Measurements from ENCODE around the gene RIMOC1.
A peak's percentile ranks its signal among the peaks of the same experiment; 100 is the strongest.

Gene RIMOC1

DNA sequence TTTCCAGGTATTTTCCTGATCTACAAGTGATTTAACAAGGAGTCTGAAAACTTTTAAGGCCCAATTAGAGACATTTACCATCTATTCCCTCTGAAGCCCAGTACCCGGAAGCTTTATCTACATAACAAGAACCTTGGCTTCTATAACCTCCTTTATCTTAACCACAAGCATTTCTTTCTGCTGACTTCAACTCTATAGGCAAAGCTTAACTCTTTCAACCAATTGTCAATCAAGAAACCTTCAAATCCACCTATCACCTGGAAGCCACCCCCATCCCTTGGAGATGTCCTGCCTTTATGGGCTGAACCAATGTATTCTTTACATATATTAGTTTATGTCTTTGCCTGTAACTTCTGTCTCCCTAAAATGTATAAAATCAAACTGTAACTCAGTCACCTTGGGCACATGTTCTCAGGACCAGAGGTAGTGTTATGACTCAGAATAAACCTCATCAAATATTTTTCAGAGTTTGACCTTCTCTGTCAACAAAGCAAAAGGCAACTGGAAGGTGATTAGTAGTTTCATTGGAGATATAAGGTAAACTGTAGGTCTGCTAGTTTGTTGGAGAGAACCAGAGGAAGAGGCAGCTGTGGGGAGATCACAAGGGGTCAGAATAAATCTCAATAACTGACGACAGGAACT, 13.0 kb upstream of the RIMOC1 start:
- no peak overlapping the region for H3K4me3 ChIP-seq (ENCODE audit: low read length)
- TF ChIP-seq, protein P1, sequence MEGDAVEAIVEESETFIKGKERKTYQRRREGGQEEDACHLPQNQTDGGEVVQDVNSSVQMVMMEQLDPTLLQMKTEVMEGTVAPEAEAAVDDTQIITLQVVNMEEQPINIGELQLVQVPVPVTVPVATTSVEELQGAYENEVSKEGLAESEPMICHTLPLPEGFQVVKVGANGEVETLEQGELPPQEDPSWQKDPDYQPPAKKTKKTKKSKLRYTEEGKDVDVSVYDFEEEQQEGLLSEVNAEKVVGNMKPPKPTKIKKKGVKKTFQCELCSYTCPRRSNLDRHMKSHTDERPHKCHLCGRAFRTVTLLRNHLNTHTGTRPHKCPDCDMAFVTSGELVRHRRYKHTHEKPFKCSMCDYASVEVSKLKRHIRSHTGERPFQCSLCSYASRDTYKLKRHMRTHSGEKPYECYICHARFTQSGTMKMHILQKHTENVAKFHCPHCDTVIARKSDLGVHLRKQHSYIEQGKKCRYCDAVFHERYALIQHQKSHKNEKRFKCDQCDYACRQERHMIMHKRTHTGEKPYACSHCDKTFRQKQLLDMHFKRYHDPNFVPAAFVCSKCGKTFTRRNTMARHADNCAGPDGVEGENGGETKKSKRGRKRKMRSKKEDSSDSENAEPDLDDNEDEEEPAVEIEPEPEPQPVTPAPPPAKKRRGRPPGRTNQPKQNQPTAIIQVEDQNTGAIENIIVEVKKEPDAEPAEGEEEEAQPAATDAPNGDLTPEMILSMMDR (conservative IDR thresholded peaks at IDR 0.05; ENCODE audit: low read depth, low read length) = no peak
- DNase-seq (ENCODE audit: low read depth) = no peak

DNA sequence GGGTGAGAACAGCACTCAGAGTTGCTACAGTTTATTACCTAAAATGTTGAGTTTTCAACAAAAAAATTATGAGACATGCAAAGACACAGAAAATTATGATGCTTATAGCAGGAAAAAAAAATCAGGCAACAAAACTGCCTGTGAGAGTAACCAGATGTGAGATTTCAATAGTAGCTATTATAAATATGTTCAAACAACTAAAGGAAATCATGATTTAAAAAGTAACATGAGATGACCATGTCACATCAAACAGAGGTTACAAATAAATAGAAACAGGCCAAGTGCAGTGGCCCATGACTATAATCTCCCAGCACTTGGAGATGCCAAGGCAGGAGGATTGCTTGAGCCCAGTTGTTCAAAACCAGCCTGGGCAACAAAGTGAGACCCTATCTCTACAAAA, 12.1 kb upstream of the RIMOC1 start:
- TF ChIP-seq, protein P1 (conservative IDR thresholded peaks at IDR 0.05; ENCODE audit: low read depth, low read length) = no peak
- DNase-seq (ENCODE audit: low read depth) = no peak
- no peak overlapping the region for H3K4me3 ChIP-seq (ENCODE audit: low read length)

DNA sequence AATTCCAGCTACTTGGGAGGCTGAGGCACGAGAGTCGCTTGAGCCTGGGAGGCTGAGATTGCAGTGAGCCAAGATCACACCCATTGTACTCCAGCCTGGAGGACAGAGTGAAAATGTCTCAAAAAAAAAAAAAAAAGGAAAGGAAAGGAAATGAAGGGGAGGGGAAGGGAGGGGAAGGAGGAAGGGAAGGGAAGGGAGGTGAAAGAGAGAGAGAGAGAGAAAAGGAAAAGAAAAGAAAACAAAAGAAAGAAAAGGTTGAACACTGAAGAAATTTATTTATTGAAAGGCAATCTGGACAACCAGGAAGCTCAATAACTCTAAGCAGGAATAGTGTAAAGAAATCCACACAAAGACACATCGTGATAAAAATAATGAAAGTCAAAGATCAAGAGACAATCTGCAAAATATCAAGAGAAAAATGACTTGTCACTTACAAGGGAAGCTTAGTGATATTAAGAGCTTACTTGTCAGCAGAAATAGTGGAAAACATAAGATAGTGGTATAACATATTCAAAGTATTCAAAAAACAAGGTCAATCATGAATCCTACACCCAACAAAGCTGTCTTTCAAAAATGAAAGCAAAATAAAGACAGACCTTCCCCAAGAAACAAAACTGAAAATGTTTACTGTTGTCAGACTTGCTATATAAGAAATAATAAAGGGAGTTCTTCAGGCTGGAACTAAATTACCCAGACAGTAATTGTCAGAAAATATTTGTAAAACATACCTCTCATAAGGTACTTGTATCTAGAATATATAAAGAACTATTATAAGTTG, 10.9 kb upstream of the RIMOC1 start:
- no peak overlapping the region for H3K4me3 ChIP-seq (ENCODE audit: low read length)
- TF ChIP-seq, protein P1 (conservative IDR thresholded peaks at IDR 0.05; ENCODE audit: low read depth, low read length) = no peak
- DNase-seq (ENCODE audit: low read depth) = no peak

DNA sequence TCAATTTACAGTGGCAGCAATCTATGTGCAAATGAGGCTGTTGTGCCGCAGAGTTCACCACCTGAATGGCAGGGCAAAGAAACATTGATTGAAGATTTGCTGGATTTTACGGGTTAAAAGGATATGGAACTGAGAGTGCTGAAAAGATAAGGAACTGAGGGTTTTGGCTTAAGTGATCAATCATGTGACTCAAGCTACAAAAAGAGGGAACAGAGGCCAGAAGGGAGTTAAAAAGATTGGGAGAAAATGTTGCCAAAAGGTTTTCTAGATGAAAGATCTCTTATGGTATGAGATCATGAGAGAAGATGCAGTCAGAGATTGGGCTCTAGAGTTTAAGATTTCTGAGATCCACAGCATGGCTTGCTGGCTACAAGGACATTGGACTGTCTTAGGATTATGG, 7.9 kb upstream of the RIMOC1 start:
- H3K4me3 ChIP-seq (ENCODE audit: low read length) = no peak overlapping the region
- TF ChIP-seq, protein P1 (conservative IDR thresholded peaks at IDR 0.05; ENCODE audit: low read depth, low read length) = no peak
- DNase-seq (ENCODE audit: low read depth) = no peak

DNA sequence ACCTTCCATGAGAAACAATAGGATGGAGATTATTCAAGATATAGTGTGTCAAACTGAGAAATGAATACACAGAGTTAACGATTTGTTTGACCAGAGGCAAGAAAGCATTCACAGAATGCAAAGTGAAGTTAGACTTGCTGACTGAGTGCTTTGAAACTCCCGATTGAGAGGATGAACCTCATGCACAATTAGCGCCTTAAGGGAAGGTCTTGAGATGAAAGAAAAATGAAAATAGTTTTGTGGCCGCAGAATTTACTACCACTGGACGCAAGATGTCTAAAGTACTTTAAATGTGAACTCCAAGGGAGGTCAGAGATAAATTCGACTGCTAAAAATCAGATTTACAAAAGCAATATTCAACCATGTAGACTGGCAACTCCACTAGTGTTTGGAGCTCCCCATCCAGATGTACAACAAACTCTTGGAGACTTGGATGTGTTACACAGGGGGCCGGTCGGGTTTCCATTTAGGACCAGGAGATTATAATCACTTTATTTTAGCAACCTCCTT, 707 bp upstream of the RIMOC1 start:
- DNase-seq (ENCODE audit: low read depth) = no peak
- TF ChIP-seq, protein P1 (conservative IDR thresholded peaks at IDR 0.05; ENCODE audit: low read depth, low read length) = no peak
- H3K4me3 ChIP-seq (ENCODE audit: low read length) = peak overlapping the region; percentile 90

DNA sequence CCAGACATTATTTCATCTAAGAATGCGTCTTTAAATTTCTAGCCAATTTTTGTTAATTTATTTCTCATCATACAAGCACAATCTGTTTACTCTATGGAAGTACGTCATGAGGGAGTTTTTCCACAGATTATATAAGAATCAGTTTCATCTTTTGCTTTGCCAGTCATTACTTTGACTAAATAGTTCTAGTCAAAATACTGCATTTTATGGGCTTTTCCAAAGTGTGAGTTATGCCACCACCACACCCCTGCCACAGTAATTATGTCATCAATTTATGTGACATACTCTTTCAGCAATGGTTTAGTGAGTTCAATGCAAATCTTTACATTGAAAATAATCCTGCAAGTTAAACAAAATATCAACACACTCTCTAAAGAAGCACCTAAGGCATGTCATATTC, 2.0 kb downstream of the RIMOC1 start:
- no peak overlapping the region for H3K4me3 ChIP-seq (ENCODE audit: low read length)
- TF ChIP-seq, protein P1 (conservative IDR thresholded peaks at IDR 0.05; ENCODE audit: low read depth, low read length) = no peak

More for the DNA sequence above, 2.0 kb downstream of the RIMOC1 start:
- no peak for DNase-seq (ENCODE audit: low read depth)
